GM12878 (cell line): ENCODE data around the gene CCNL2. TPM values are rescaled to one million over a fixed set of nuclear protein-coding genes. Genes with fewer than 3 reads are reported as not detected.

Experiments used
- ATAC-seq: fragments of 200-7000 bp; cut with Tn5 transposase; 3 replicates; pipeline ENCODE4 v1.9.1; 2020; ENCODE audit warnings: mild to moderate bottlenecking, moderate library complexity
- BruUV-seq: library from RNA; stranded (reverse); fragments of 400-500 nt; replicated peaks from 2 replicates; lab custom pipeline; 2021; lab: Mats Ljungman, UMichigan
- CTCF ChIA-PET: fragments of 300-600 bp; sonication (Branson Sonifier 250); formaldehyde crosslinking; extraction: SDS; loops from one replicate; lab custom pipeline; 2021; ENCODE audit warnings: inconsistent platforms; lab: Yijun Ruan, JAX
- POLR2A ChIA-PET: fragments of 350-600 bp; formaldehyde crosslinking; extraction: SDS; loops from one replicate; lab custom pipeline; 2021; ENCODE audit warnings: inconsistent platforms; lab: Charles Lee
- RAD21 ChIA-PET: fragments of 300-600 bp; sonication (Branson Sonifier 250); formaldehyde crosslinking; loops from one replicate; lab custom pipeline; 2023; ENCODE audit warnings: antibody characterized with exemption; ENCODE audit not compliant: unreplicated experiment; lab: Charles Lee
- SMC1A ChIA-PET: fragments of 300-600 bp; sonication (Branson Sonifier 250); formaldehyde crosslinking; loops from one replicate; lab custom pipeline; 2023; ENCODE audit not compliant: unreplicated experiment, uncharacterized antibody; lab: Charles Lee
- DNase-seq: peaks from one replicate; pipeline ENCODE4 v3.0.0-alpha.2; 2011; ENCODE audit warnings: low read depth, low spot score
- FAIRE-seq: peaks from 3 replicates; lab custom pipeline; 2011; peaks lifted over from hg19 to GRCh38; lab: Jason Lieb, UNC
- H2AFZ ChIP-seq: 2 replicates; pipeline ENCODE4 v1.6.0; 2011; ENCODE audit warnings: low read depth, low read length, control low read depth; ENCODE audit not compliant: control insufficient read depth
- H3K27ac ChIP-seq: 2 replicates; pipeline ENCODE4 v1.5.1; 2011; ENCODE audit warnings: control low read depth; ENCODE audit not compliant: control insufficient read depth, insufficient read depth
- H3K27me3 ChIP-seq, 2 experiments: replicated peaks in 1 of 2; 2 replicates each; pipeline versions ENCODE4 v1.6.0 to v1.6.1; 2011; ENCODE audit warnings: low read length in 1 of 2; ENCODE audit not compliant: control insufficient read depth in 2 of 2, insufficient read depth in 2 of 2
- H3K36me3 ChIP-seq, 2 experiments: 2 replicates each; pipeline ENCODE4 v1.5.1; 2011; ENCODE audit warnings: low read length in 1 of 2; ENCODE audit not compliant: control insufficient read depth in 2 of 2, insufficient read depth in 2 of 2
- H3K4me1 ChIP-seq: 2 replicates; pipeline ENCODE4 v1.6.1; 2011; ENCODE audit warnings: mild to moderate bottlenecking, low read length, moderate library complexity, mixed read lengths; ENCODE audit not compliant: control insufficient read depth, insufficient read depth
- H3K4me2 ChIP-seq: 2 replicates; pipeline ENCODE4 v1.6.0; 2011; ENCODE audit warnings: control low read depth; ENCODE audit not compliant: control insufficient read depth, insufficient read depth
- H3K4me3 ChIP-seq: fragments of 200-600 bp; sonication (generic); 2 replicates; pipeline ENCODE4 v1.5.1; 2016
- H3K79me2 ChIP-seq: 2 replicates; pipeline ENCODE4 v1.6.0; 2011; ENCODE audit warnings: low read length; ENCODE audit not compliant: control insufficient read depth, insufficient read depth
- H3K9ac ChIP-seq: 2 replicates; pipeline ENCODE4 v1.8.0; 2011; ENCODE audit warnings: low read length, control low read depth, mixed read lengths; ENCODE audit not compliant: control insufficient read depth, insufficient read depth
- H3K9me3 ChIP-seq: replicated peaks from 3 replicates; pipeline ENCODE4 v1.5.1; 2011; ENCODE audit warnings: mild to moderate bottlenecking, low read length; ENCODE audit not compliant: control insufficient read depth, insufficient read depth
- H4K20me1 ChIP-seq: 2 replicates; pipeline ENCODE4 v1.6.0; 2011; ENCODE audit not compliant: control insufficient read depth, insufficient read depth
- BCLAF1 ChIP-seq: fragments of 450-650 bp; IDR thresholded peaks from 2 replicates; pipeline ENCODE4 v1.6.1; 2017; ENCODE audit warnings: antibody characterized with exemption, mild to moderate bottlenecking, moderate library complexity
- CBFB ChIP-seq: IDR thresholded peaks from 2 replicates; pipeline ENCODE4 v1.6.1; 2016; ENCODE audit warnings: antibody characterized with exemption, low read depth
- CTCF ChIP-seq, 3 experiments: IDR thresholded peaks in 2 of 3; conservative IDR thresholded peaks in 1 of 3; 2 replicates each; pipeline ENCODE4 v1.5.1; 2011; ENCODE audit warnings: low read depth in 3 of 3, low read length in 3 of 3, mild to moderate bottlenecking in 3 of 3, control low read depth in 2 of 3, moderate library complexity in 2 of 3, inconsistent platforms in 1 of 3, mixed read lengths in 1 of 3; ENCODE audit not compliant: control insufficient read depth in 2 of 3, insufficient read depth in 1 of 3; ENCODE audit errors: extremely low read depth in 1 of 3
- DPF2 ChIP-seq: fragments of 450-650 bp; IDR thresholded peaks from 2 replicates; pipeline ENCODE4 v1.6.1; 2017; ENCODE audit warnings: mild to moderate bottlenecking
- HCFC1 ChIP-seq: fragments of 150-350 bp; IDR thresholded peaks from 2 replicates; pipeline ENCODE4 v1.6.1; 2014; ENCODE audit warnings: low read length
- MEF2B ChIP-seq: fragments of 450-650 bp; IDR thresholded peaks from 2 replicates; pipeline ENCODE4 v1.6.1; 2018; ENCODE audit warnings: mild to moderate bottlenecking, moderate library complexity; ENCODE audit not compliant: partially characterized antibody, poor library complexity, severe bottlenecking
- MTA3 ChIP-seq: IDR thresholded peaks from 2 replicates; pipeline ENCODE4 v1.6.1; 2012; ENCODE audit warnings: low read length, inconsistent platforms, borderline replicate concordance
- MYC ChIP-seq: IDR thresholded peaks from 2 replicates; pipeline ENCODE4 v1.6.1; 2011; ENCODE audit warnings: mild to moderate bottlenecking, low read length, moderate library complexity, inconsistent platforms; ENCODE audit not compliant: insufficient read depth, insufficient replicate concordance, insufficient read length, severe bottlenecking
- PAX8 ChIP-seq: fragments of 450-650 bp; IDR thresholded peaks from 2 replicates; pipeline ENCODE4 v1.6.1; 2017; ENCODE audit warnings: mild to moderate bottlenecking, moderate library complexity
- PKNOX1 ChIP-seq: fragments of 450-650 bp; IDR thresholded peaks from 2 replicates; pipeline ENCODE4 v1.6.1; 2016; ENCODE audit warnings: mild to moderate bottlenecking
- POLR2A ChIP-seq: IDR thresholded peaks from 2 replicates; pipeline ENCODE4 v1.6.1; 2011; ENCODE audit warnings: low read depth, mild to moderate bottlenecking, low read length
- POLR2AphosphoS2 ChIP-seq: IDR thresholded peaks from 2 replicates; pipeline ENCODE4 v1.6.1; 2011; ENCODE audit warnings: low read depth, mild to moderate bottlenecking, low read length, improper control_type of control experiment, moderate library complexity
- RAD21 ChIP-seq: IDR thresholded peaks from 2 replicates; pipeline ENCODE4 v1.6.1; 2011; ENCODE audit warnings: mild to moderate bottlenecking, low read depth, low read length, moderate library complexity; ENCODE audit not compliant: insufficient read depth
- RELB ChIP-seq: fragments of 450-650 bp; IDR thresholded peaks from 2 replicates; pipeline ENCODE4 v1.6.1; 2017; ENCODE audit warnings: low read depth, mild to moderate bottlenecking, moderate library complexity
- ZNF217 ChIP-seq: fragments of 450-650 bp; IDR thresholded peaks from 2 replicates; pipeline ENCODE4 v1.6.1; 2017; ENCODE audit warnings: antibody characterized with exemption, mild to moderate bottlenecking
- WGBS: methylation state at CpG from one replicate; pipeline ENCODE4 v1.1.6; 2016; ENCODE audit warnings: low lambda C conversion rate; ENCODE audit not compliant: insufficient replicate concordance, insufficient coverage; ENCODE audit errors: missing lambda C conversion rate; 5-methylcytosine and 5-hydroxymethylcytosine counted together
- in situ Hi-C: fragments of 300-500 bp; cut with MboI; formaldehyde crosslinking; loops from 9 replicates; pipeline ENCODE4 v1.14.3; 2018; ENCODE audit warnings: mixed read lengths
- intact Hi-C: fragments of 100-400 bp; cut with micrococcal nuclease; formaldehyde crosslinking; loops from one replicate; pipeline ENCODE4 v1.14.2; 2022; ENCODE audit not compliant: unreplicated experiment
- polyA plus RNA-seq, 11 experiments: library from polyadenylated mRNA; depleted of rRNA in 4 of 11; unstranded in 6 of 11; stranded (reverse) in 5 of 11; fragments of >200 nt; fragmentation: Nextera tagmentation in 4 of 11; fragmentation: Illumina TruSeq in 1 of 11; extraction: Ambion mirVana in 4 of 11; extraction: Trizol in 1 of 11; gene quantifications; 1 replicate in 1 of 11; 2 replicates in 10 of 11; pipeline versions ENCODE4 v1.2.1 to v1.2.3, GENCODE V29; 2011 to 2016; ENCODE audit warnings: inconsistent platforms in 2 of 11, missing spikeins in 2 of 11, low read depth in 1 of 11
- total RNA-seq, 4 experiments: library from RNA; depleted of rRNA in 3 of 4; stranded (reverse); fragments of >200 nt in 3 of 4; fragmentation: Illumina TruSeq in 1 of 4; extraction: Trizol in 1 of 4; gene quantifications; 2 replicates each; pipeline versions ENCODE4 v1.2.1 to v1.2.3, GENCODE V29; 2013 to 2021

Gene CCNL2
- total and polyA plus RNA-seq, 10 of the 15 experiments (the other 5 are each of a cell fraction or from before 2014, with no cell fraction given): 2.1 to 143 (median 101) TPM

GRCh38 chr1:1356796-1357401, 42.2 kb downstream of the CCNL2 start (continued):
- TF ChIP-seq MEF2B (no peak), ZNF217 (no peak)

GRCh38 chr1:1356166-1356795, 42.9 kb downstream of the CCNL2 start:
- ChIA-PET CTCF (no interaction called here), POLR2A (no interaction called here), SMC1A (no interaction called here), RAD21 (no interaction called here)
- ATAC-seq (no peak), DNase-seq (no peak), FAIRE-seq (no peak)
- Histone ChIP-seq H3K79me2 (no peaks in the 10 kb centered on the region), H3K4me1 (peaks cover 5% of the 10 kb centered on the region), H2AFZ (no peak overlapping the region), H3K4me3 (no peak overlapping the region), H3K4me2 (no peak overlapping the region), H3K9me3 (no peaks in the 10 kb centered on the region), H3K27ac (no peak overlapping the region), H3K36me3 (no peaks in the 10 kb centered on the region), H4K20me1 (no peaks in the 10 kb centered on the region), H3K9ac (no peak overlapping the region), H3K27me3 (peaks cover 0 to 3% of the 10 kb centered on the region in 2 experiments; a peak in 2 of 4 replicates)
- intact Hi-C loops (no loop called here), in situ Hi-C loops (no loop called here)
- WGBS: 0% methylated on average over 2 of the region's 8 CpGs
- BruUV-seq: no TSS peak
- TF ChIP-seq DPF2 (no peak), PKNOX1 (no peak), RELB (no peak), PAX8 (no peak), CBFB (no peak), MYC (no peak), MTA3 (no peak), POLR2A (no peak), POLR2AphosphoS2 (no peak), RAD21 (no peak), BCLAF1 (no peak), CTCF (IDR thresholded peaks at IDR 0.05 in 2 of 3, conservative IDR thresholded peaks at IDR 0.05 in 1 of 3; ENCODE audit: control insufficient read depth in 2 of 3, extremely low read depth in 1 of 3, insufficient read depth in 1 of 3, low read depth in 3 of 3, low read length in 3 of 3) (no peak), HCFC1 (no peak)
